Activated CD8-positive, alpha-beta memory T cell treated with anti-CD3 and anti-CD28 coated beads for 36 hours (primary cell): Measurements from ENCODE around the gene APPL2. TPM values are rescaled to one million over a fixed set of nuclear protein-coding genes. Genes with fewer than 3 reads are reported as not detected.

Experiments
- CTCF ChIA-PET: fragments of 350-600 bp; sonication (Branson Sonifier 250); formaldehyde crosslinking; loops from one replicate; lab custom pipeline; 2021; ENCODE audit warnings: antibody characterized with exemption; lab: Charles Lee
- POLR2A ChIA-PET: fragments of 350-600 bp; sonication (Branson Sonifier 250); formaldehyde crosslinking; loops from one replicate; lab custom pipeline; 2021; ENCODE audit warnings: antibody characterized with exemption; lab: Charles Lee
- total RNA-seq, 2 experiments: library from RNA; stranded (reverse); gene quantifications; one replicate each; pipeline ENCODE4 v1.2.3, GENCODE V29; 2021

Gene APPL2
- total RNA-seq, 2 experiments from 2014 or later, result 12.2 to 14.4 TPM

DNA sequence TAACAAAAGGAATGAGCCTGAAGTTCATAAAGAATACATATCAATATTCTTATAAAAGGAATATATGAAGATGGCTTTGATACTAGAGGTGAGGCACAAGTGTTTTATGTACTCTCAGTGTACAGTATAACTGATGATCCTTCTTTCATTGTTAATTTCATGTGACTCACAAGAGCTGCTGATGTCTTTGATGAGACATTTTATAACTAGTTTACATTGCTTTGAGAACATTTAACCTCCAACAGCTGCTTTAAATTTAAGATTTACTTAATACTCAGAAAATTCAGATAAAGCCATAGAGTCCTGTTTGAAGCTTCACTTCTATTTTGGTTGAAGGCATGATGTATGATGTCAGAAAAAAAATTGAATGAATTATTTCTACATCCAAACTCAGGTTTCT, 68.6 kb downstream of the APPL2 start:
- ChIA-PET CTCF (no interaction called here), POLR2A (no interaction called here)

DNA sequence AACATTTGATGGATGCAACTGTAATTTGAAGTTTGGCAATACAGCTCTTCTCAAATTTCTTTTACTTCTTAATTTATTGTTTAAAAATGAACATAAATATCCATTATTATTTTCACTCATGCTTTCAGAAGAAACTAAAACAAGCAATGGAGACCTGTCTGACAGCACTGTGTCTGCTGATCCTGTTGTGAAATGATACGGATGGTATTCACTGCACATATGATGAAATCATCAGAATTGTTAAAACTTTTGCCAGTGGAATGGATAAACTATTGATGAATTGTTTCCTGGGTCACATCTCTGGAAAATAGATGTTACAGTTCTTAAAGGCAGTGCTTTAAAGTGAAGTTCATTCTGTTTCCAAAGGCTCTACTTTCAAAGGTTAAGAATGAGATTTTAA, 69.2 kb downstream of the APPL2 start:
- POLR2A ChIA-PET, result no interaction called here
- CTCF ChIA-PET, result no interaction called here

GRCh38 chr12:105164068-105164467, 71.9 kb downstream of the APPL2 start:
- POLR2A ChIA-PET, result no interaction called here

GRCh38 chr12:105162174-105162573, 73.8 kb downstream of the APPL2 start:
- ChIA-PET CTCF (interaction anchor here (0.9 kb wide), 1 partner anchor 10 kb away, joined by 4 read pairs; no protein-coding TSS in a partner anchor), POLR2A (no interaction called here)

More at GRCh38 chr12:105164068-105164467, 71.9 kb downstream of the APPL2 start:
- CTCF ChIA-PET, result no interaction called here

GRCh38 chr12:105158876-105159275, 77.1 kb downstream of the APPL2 start:
- CTCF ChIA-PET, result no interaction called here

DNA sequence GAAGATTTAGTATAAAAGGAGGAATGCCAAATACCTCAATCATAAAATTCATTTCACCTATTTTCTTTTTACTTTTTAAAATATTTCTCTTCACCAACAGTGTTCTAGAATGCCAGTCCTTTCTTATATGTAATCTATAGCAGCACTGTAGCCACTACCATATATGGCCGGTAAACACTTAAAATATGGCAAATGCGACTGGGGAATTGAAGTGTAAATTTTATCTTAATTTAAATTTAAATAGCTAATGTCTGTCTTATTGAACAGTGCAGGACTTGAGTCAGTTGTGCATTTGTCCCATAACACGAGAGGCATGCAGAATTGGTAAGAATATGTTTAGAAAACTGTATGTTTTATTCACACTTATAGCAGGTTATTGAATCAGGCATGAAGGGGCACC, 78.4 kb downstream of the APPL2 start:
- ChIA-PET CTCF (no interaction called here), POLR2A (no interaction called here)

More at GRCh38 chr12:105158876-105159275, 77.1 kb downstream of the APPL2 start:
- POLR2A ChIA-PET, result no interaction called here

DNA sequence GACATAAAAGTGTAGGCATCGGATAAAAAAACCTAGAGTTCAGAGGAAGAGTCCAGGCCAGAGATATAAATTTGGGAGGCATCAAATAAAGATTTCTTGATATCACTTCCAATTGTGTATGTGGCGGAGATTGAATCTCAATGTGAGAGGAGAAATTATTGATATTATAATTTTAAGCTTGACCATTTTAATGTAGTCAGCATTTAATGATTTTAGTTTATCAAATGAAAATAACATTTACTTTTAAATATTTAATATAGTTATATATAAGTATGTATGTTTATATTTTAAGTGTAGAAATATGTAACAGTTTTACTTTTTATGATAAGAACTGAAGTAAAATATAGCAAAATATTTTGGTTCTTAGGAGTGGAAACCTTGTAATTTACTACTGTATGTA, 79.7 kb downstream of the APPL2 start:
- ChIA-PET CTCF (no interaction called here), POLR2A (no interaction called here)

- ChIA-PET POLR2A (no interaction called here), CTCF (no interaction called here)
Measured at GRCh38 chr12:105142259-105142658, 93.7 kb downstream of the APPL2 start.

- CTCF ChIA-PET, result no interaction called here
- POLR2A ChIA-PET, result no interaction called here
Measured at GRCh38 chr12:105141320-105141922, 94.6 kb downstream of the APPL2 start.

- ChIA-PET POLR2A (no interaction called here), CTCF (no interaction called here)
Measured at GRCh38 chr12:105138248-105138647, 97.7 kb downstream of the APPL2 start.

Other genes with a start within 250 kb of the APPL2 start
- 10 to 100 TPM; 32.7 to 34.2 TPM for gene NOPCHAP1, start 249.9 kb downstream of the APPL2 start, total RNA-seq
- 1 to 10 TPM; 1.4 to 2.2 TPM for gene ALDH1L2, start 151.7 kb downstream of the APPL2 start, total RNA-seq
- gene WASHC4, start 128.4 kb downstream of the APPL2 start, total RNA-seq, result 10 to 100 TPM; 31.1 to 31.3 TPM
- gene C12orf75, start 94.5 kb upstream of the APPL2 start, total RNA-seq, result 10 to 100 TPM; 63.7 to 63.8 TPM